Fibroblast of pulmonary artery (primary cell): Measurements from ENCODE around the gene EML4.

Source experiments
- DNase-seq: peaks from one replicate; pipeline ENCODE4 v3.0.0-alpha.2; 2010; ENCODE audit warnings: low read depth
- H3K4me3 ChIP-seq: replicated peaks from 2 replicates; pipeline ENCODE4 v1.5.1; 2011; ENCODE audit warnings: low read depth, mild to moderate bottlenecking, control low read depth, low read length, moderate library complexity
- CTCF ChIP-seq: IDR thresholded peaks from 2 replicates; pipeline ENCODE4 v1.5.1; 2011; ENCODE audit warnings: mild to moderate bottlenecking, control low read depth, low read length, inconsistent platforms; ENCODE audit errors: missing control alignments

Gene EML4

GRCh38 chr2:42319265-42319664, 150.1 kb downstream of the EML4 start:
- no peak for DNase-seq
- H3K4me3 ChIP-seq: no peak overlapping the region
- TF ChIP-seq CTCF: no peak

- no peak for TF ChIP-seq CTCF
- no peak for DNase-seq
- H3K4me3 ChIP-seq: no peak overlapping the region
These were observed 152.4 kb downstream of the EML4 start for GRCh38 chr2:42321452-42322064.

GRCh38 chr2:42324244-42324643, 155.1 kb downstream of the EML4 start:
- TF ChIP-seq CTCF: no peak
- no peak for DNase-seq
- H3K4me3 ChIP-seq: no peak overlapping the region

- TF ChIP-seq CTCF: no peak
- DNase-seq: no peak
- H3K4me3 ChIP-seq: no peak overlapping the region
These were observed 155.8 kb downstream of the EML4 start for GRCh38 chr2:42324949-42325348.

- no peak overlapping the region for H3K4me3 ChIP-seq
- TF ChIP-seq CTCF: no peak
- no peak for DNase-seq
These were observed 156.5 kb downstream of the EML4 start for GRCh38 chr2:42325609-42326008.

GRCh38 chr2:42327125-42327524, 158.0 kb downstream of the EML4 start:
- DNase-seq: no peak
- no peak overlapping the region for H3K4me3 ChIP-seq
- no peak for TF ChIP-seq CTCF

GRCh38 chr2:42328148-42328833, 159.1 kb downstream of the EML4 start:
- peak; percentile 70 for DNase-seq
- H3K4me3 ChIP-seq: no peak overlapping the region
- peak; percentile 50 for TF ChIP-seq CTCF
